H1 (cell line): Measurements from ENCODE around the gene ELOVL5. TPM values are rescaled to one million over a fixed set of nuclear protein-coding genes. Genes with fewer than 3 reads are reported as not detected.

ENCODE experiments used
- CTCF ChIA-PET: fragments of 300-600 bp; sonication (Branson Sonifier 250); formaldehyde crosslinking; loops from one replicate; lab custom pipeline; 2021; ENCODE audit not compliant: partially characterized antibody; lab: Charles Lee
- POLR2A ChIA-PET: fragments of 300-600 bp; sonication (Branson Sonifier 250); formaldehyde crosslinking; loops from one replicate; lab custom pipeline; 2021; ENCODE audit warnings: inconsistent platforms; ENCODE audit not compliant: partially characterized antibody; lab: Charles Lee
- DNase-seq, 2 experiments: peaks; one replicate each; pipeline versions ENCODE4 v3.0.0 to v3.0.0-alpha.2; 2010 to 2022; ENCODE audit warnings: low spot score in 2 of 2, low read depth in 1 of 2, mixed read lengths in 1 of 2
- FAIRE-seq: peaks from 2 replicates; lab custom pipeline; 2011; peaks lifted over from hg19 to GRCh38; lab: Jason Lieb, UNC
- H2AFZ ChIP-seq: 2 replicates; pipeline ENCODE4 v1.8.1; 2012; ENCODE audit warnings: low read length, inconsistent platforms
- H2AK5ac ChIP-seq: 2 replicates; pipeline ENCODE4 v1.6.1; 2013; ENCODE audit warnings: low read depth, low read length
- H2BK120ac ChIP-seq: replicated peaks from 2 replicates; pipeline ENCODE3; 2013; ENCODE audit warnings: low read depth, low read length, inconsistent platforms
- H2BK12ac ChIP-seq: 2 replicates; pipeline ENCODE4 v1.6.1; 2013; ENCODE audit warnings: low read depth, low read length
- H2BK15ac ChIP-seq: 2 replicates; pipeline ENCODE4 v1.6.1; 2013; ENCODE audit warnings: low read length
- H2BK20ac ChIP-seq: 2 replicates; pipeline ENCODE4 v1.6.1; 2013; ENCODE audit warnings: low read length
- H2BK5ac ChIP-seq: 2 replicates; pipeline ENCODE4 v1.6.1; 2013; ENCODE audit warnings: low read depth, low read length
- H3K14ac ChIP-seq: 2 replicates; pipeline ENCODE4 v1.6.1; 2013; ENCODE audit warnings: inconsistent platforms; ENCODE audit not compliant: insufficient read length
- H3K18ac ChIP-seq: 2 replicates; pipeline ENCODE4 v1.6.1; 2013; ENCODE audit warnings: low read length; ENCODE audit errors: extremely low read depth
- H3K23ac ChIP-seq: 2 replicates; pipeline ENCODE4 v1.6.1; 2013; ENCODE audit warnings: inconsistent platforms; ENCODE audit not compliant: insufficient read length
- H3K23me2 ChIP-seq: 2 replicates; pipeline ENCODE4 v1.6.1; 2013; ENCODE audit warnings: low read depth, low read length
- H3K27ac ChIP-seq: 2 replicates; pipeline ENCODE4 v1.6.1; 2011; ENCODE audit warnings: low read depth, low read length, inconsistent platforms
- H3K27me3 ChIP-seq, 4 experiments: replicated peaks in 1 of 4; 1 replicate in 1 of 4; 2 replicates in 3 of 4; pipeline versions ENCODE4 v1.6.1 to v1.8.1; 2011 to 2013; ENCODE audit warnings: low read length in 3 of 4, mild to moderate bottlenecking in 3 of 4, inconsistent platforms in 2 of 4, mixed read lengths in 2 of 4, moderate library complexity in 1 of 4; ENCODE audit not compliant: control insufficient read depth in 3 of 4, insufficient read depth in 3 of 4; ENCODE audit errors: extremely low read depth in 1 of 4
- H3K36me3 ChIP-seq, 4 experiments: 2 replicates each; pipeline versions ENCODE4 v1.6.1 to v1.8.1; 2011 to 2013; ENCODE audit warnings: mild to moderate bottlenecking in 4 of 4, low read length in 3 of 4, moderate library complexity in 2 of 4, control low read depth in 1 of 4, inconsistent platforms in 1 of 4; ENCODE audit not compliant: insufficient read depth in 4 of 4, control insufficient read depth in 2 of 4
- H3K4ac ChIP-seq: replicated peaks from 2 replicates; pipeline ENCODE3; 2013; ENCODE audit warnings: low read length, low read depth, mixed read lengths, inconsistent platforms; ENCODE audit not compliant: insufficient read length
- H3K4me1 ChIP-seq, 4 experiments: replicated peaks in 1 of 4; 1 replicate in 1 of 4; 2 replicates in 3 of 4; pipeline versions ENCODE4 v1.6.1 to v1.8.1; 2011 to 2013; ENCODE audit warnings: low read length in 3 of 4, inconsistent platforms in 2 of 4, mixed read lengths in 1 of 4; ENCODE audit not compliant: insufficient read depth in 4 of 4, control insufficient read depth in 3 of 4
- H3K4me2 ChIP-seq, 2 experiments: 2 replicates each; pipeline versions ENCODE4 v1.6.1 to v1.8.1; 2011 to 2013; ENCODE audit warnings: low read depth in 2 of 2, low read length in 2 of 2, control low read depth in 1 of 2, inconsistent platforms in 1 of 2, mild to moderate bottlenecking in 1 of 2; ENCODE audit not compliant: insufficient read depth in 1 of 2
- H3K4me3 ChIP-seq, 4 experiments: fragments of 200-600, 300-600 bp in 1 of 4; sonication (generic), shearing (Covaris generic), sonication (Bioruptor Twin) in 1 of 4; 2 replicates each; pipeline versions ENCODE4 v1.5.1 to v1.8.1; 2011 to 2016; ENCODE audit warnings: low read length in 4 of 4, low read depth in 3 of 4, control low read depth in 2 of 4, inconsistent platforms in 2 of 4, mild to moderate bottlenecking in 2 of 4, mixed read lengths in 1 of 4, moderate library complexity in 1 of 4; ENCODE audit not compliant: insufficient read depth in 2 of 4; ENCODE audit errors: extremely low read depth in 1 of 4
- H3K56ac ChIP-seq: replicated peaks from 2 replicates; pipeline ENCODE3; 2013; ENCODE audit warnings: low read depth, mild to moderate bottlenecking, mixed read lengths, low read length, inconsistent platforms; ENCODE audit not compliant: insufficient read length
- H3K79me1 ChIP-seq: 2 replicates; pipeline ENCODE4 v1.6.1; 2013; ENCODE audit warnings: low read depth, low read length, control low read depth
- H3K79me2 ChIP-seq, 2 experiments: 2 replicates each; pipeline versions ENCODE4 v1.6.1 to v1.8.1; 2012 to 2013; ENCODE audit warnings: low read length in 2 of 2, mild to moderate bottlenecking in 2 of 2, inconsistent platforms in 1 of 2; ENCODE audit not compliant: insufficient read depth in 2 of 2, control insufficient read depth in 1 of 2
- H3K9ac ChIP-seq, 4 experiments: replicated peaks in 1 of 4; 1 replicate in 1 of 4; 2 replicates in 3 of 4; pipeline versions ENCODE4 v1.6.1 to v1.8.1; 2011 to 2013; ENCODE audit warnings: low read depth in 3 of 4, low read length in 3 of 4, control low read depth in 2 of 4, mild to moderate bottlenecking in 2 of 4, moderate library complexity in 2 of 4, inconsistent platforms in 1 of 4; ENCODE audit errors: extremely low read depth in 1 of 4
- H3K9me3 ChIP-seq, 2 experiments: 2 replicates each; pipeline versions ENCODE4 v1.6.1 to v1.8.1; 2012 to 2013; ENCODE audit warnings: mild to moderate bottlenecking in 2 of 2, moderate library complexity in 2 of 2, control low read depth in 1 of 2, inconsistent platforms in 1 of 2, low read depth in 1 of 2, low read length in 1 of 2, mixed read lengths in 1 of 2; ENCODE audit not compliant: insufficient read depth in 2 of 2
- H4K20me1 ChIP-seq, 2 experiments: replicated peaks in 1 of 2; 2 replicates each; pipeline versions ENCODE3 to v1.8.1; 2011 to 2013; ENCODE audit warnings: inconsistent platforms in 2 of 2, low read length in 2 of 2, mild to moderate bottlenecking in 1 of 2; ENCODE audit not compliant: insufficient read depth in 2 of 2, control insufficient read depth in 1 of 2
- H4K5ac ChIP-seq: 2 replicates; pipeline ENCODE4 v1.6.1; 2013; ENCODE audit warnings: low read length, low read depth, mixed read lengths, inconsistent platforms; ENCODE audit not compliant: insufficient read length
- H4K8ac ChIP-seq: 2 replicates; pipeline ENCODE4 v1.8.0; 2013; ENCODE audit warnings: mild to moderate bottlenecking, moderate library complexity, low read length, inconsistent platforms; ENCODE audit not compliant: insufficient read depth; ENCODE audit errors: extremely low read depth
- H4K91ac ChIP-seq: replicated peaks from 2 replicates; pipeline ENCODE3; 2013; ENCODE audit warnings: low read length, mixed read lengths, inconsistent platforms; ENCODE audit not compliant: insufficient read length
- BACH1 ChIP-seq: IDR thresholded peaks from 2 replicates; pipeline ENCODE4 v1.6.1; 2012; ENCODE audit warnings: low read length, improper control_type of control experiment
- CREB1 ChIP-seq: IDR thresholded peaks from 2 replicates; pipeline ENCODE4 v1.6.1; 2012; ENCODE audit warnings: inconsistent platforms
- EZH2 ChIP-seq: fragments of 200-600 bp; sonication (generic); IDR thresholded peaks from 2 replicates; pipeline ENCODE4 v1.7.1; 2012; ENCODE audit warnings: low read depth, mild to moderate bottlenecking, moderate library complexity, low read length, inconsistent platforms; ENCODE audit not compliant: severe bottlenecking
- WGBS, 2 experiments: shearing (Covaris generic) in 1 of 2; methylation state at CpG; one replicate each; pipeline versions ENCODE4 v1.1.6 to v1.1.7; 2013 to 2015; ENCODE audit warnings: low lambda C conversion rate in 2 of 2, mixed read lengths in 2 of 2, inconsistent platforms in 1 of 2, low coverage in 1 of 2, missing lambda C conversion rate in 1 of 2; ENCODE audit not compliant: insufficient replicate concordance in 2 of 2, insufficient coverage in 1 of 2, insufficient read length in 1 of 2; ENCODE audit errors: extremely low coverage in 1 of 2, missing lambda C conversion rate in 1 of 2; 5-methylcytosine and 5-hydroxymethylcytosine counted together
- polyA plus RNA-seq, 7 experiments: library from polyadenylated mRNA; depleted of rRNA in 3 of 7; stranded (reverse) in 5 of 7; unstranded in 2 of 7; fragments of >200 nt in 5 of 7; fragments of 200-250 nt in 2 of 7; gene quantifications; 1 replicate in 5 of 7; 2 replicates in 1 of 7; 4 replicates in 1 of 7; pipeline versions ENCODE4 v1.2.1 to v1.2.3, GENCODE V29; 2011 to 2013; ENCODE audit warnings: missing spikeins in 2 of 7, mixed read lengths in 2 of 7
- total RNA-seq: library from RNA; stranded (reverse); fragmentation: NEBNext Ultra II Directional; extraction: Animal tissue kit (Norgen Biotek cat#: 25700); gene quantifications from 2 replicates; pipeline ENCODE4 v1.2.1, GENCODE V29; 2021

The ELOVL5 gene
- total and polyA plus RNA-seq, 2 of the 8 experiments (the other 6 are each of a cell fraction or from before 2014, with no cell fraction given): 113 to 156 TPM

DNA sequence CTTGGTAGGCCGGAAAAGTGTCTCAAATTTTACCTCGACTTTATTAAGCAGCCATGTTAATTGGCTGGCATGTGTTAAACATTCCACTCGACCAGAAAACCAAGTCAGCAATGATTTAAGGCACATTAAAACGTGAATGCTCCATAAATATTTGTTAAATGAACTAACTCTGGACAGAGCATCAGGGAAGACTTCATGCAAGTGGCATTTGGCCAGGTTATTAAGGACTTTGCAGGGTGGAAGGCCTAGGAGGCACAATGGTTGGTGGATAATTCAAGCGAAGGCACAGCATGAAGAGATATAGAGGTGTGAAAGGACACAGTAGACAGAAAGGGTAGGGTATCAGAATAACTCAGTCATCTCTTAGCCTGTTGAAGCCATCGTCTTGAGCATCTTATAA is 23.0 kb downstream of the ELOVL5 start:
- Histone ChIP-seq H3K4me2 (no peak overlapping the region), H2AFZ (no peak overlapping the region), H3K9ac (no peak overlapping the region), H3K56ac (no peak overlapping the region), H3K27me3 (peaks cover 0 to 2% (median 0%) of the 10 kb centered on the region in 4 experiments; a peak in 1 of 7 replicates), H4K20me1 (peaks cover 18 to 34% of the 10 kb centered on the region in 2 experiments), H2BK120ac (no peak overlapping the region), H3K36me3 (no peaks in the 10 kb centered on the region), H3K4me3 (no peak overlapping the region), H2BK20ac (no peak overlapping the region), H3K18ac (no peak overlapping the region), H3K14ac (no peak overlapping the region), H3K79me2 (peaks cover 13 to 98% of the 10 kb centered on the region in 2 experiments), H3K23ac (no peak overlapping the region), H3K9me3 (no peaks in the 10 kb centered on the region), H3K4me1 (peaks cover 0 to 10% (median 5%) of the 10 kb centered on the region in 4 experiments), H3K27ac (no peak overlapping the region), H2AK5ac (no peak overlapping the region), H3K79me1 (peaks cover 12% of the 10 kb centered on the region), H2BK5ac (no peak overlapping the region), H2BK12ac (no peak overlapping the region), H3K4ac (no peak overlapping the region), H4K8ac (no peak overlapping the region), H4K91ac (no peak overlapping the region), H2BK15ac (no peak overlapping the region), H4K5ac (no peak overlapping the region), H3K23me2 (no peaks in the 10 kb centered on the region)
- FAIRE-seq (no peak), DNase-seq (no peak)
- 89% methylated on average over 6 of the region's 6 CpGs; no CpG with 5 or more reads in 1 of the 2 experiments for WGBS, 2 experiments
- POLR2A ChIA-PET: no interaction called here
- CTCF ChIA-PET: interaction anchor here (0.9 to 1.1 kb wide), 2 partner anchors 10 to 154 kb away, joined by 3 to 4 read pairs; no protein-coding TSS in a partner anchor
- TF ChIP-seq CREB1 (no peak), EZH2 (no peak), BACH1 (no peak)
